GM19099 (cell line): Measurements from ENCODE around the gene CTH.

ENCODE experiments used
- POLR2A ChIP-seq: IDR thresholded peaks from 3 replicates; pipeline ENCODE4 v1.6.1; 2011; ENCODE audit warnings: low read depth; ENCODE audit not compliant: insufficient read length; ENCODE audit errors: extremely low read depth

The CTH gene

DNA sequence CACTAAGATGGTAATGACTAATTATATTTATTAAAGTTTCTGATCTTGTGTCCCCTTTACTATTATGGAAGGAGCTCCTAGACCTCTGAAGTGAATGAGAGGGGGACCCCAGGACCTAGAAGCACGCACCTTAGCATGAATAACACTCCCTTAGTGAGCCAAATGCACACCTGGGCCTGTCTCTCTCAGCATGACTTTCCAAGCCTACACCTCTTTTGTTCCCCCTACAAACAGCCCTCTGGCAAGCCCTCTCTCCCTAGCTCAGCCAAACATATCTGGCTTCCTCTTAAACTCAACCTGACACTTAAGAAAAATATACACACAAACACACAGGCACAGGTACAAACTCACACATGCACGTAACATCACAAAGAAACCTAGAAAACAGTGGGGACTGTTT, 7.3 kb upstream of the CTH start:
- TF ChIP-seq POLR2A: no peak

DNA sequence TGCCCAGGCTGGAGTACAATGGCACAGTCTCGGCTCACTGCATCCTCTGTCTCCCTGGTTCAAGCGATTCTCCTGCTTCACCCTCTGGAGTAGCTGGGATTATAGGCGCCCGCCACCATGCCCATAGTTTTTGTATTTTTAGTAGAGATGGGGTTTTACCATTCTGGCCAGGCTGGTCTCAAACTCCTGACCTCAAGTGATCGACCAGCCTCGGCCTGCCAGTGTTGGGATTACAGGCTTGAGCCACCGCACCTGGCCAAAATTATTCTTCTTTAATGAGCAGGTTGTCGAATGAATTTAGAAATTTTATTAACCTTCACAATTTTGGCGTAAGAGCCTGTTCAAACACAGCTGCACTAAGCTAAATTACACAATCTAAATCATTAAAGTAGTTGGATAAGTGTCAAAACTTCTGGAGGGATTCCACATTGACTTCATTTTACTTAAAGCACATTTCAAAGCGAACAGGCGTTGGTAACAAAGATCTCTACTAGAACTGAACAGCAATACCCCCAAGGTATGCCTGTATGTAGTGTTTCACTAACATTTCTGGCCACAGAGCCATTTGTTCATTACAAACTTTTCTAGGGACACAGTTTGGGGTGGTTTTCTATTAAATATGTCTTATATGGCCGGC, 5.2 kb upstream of the CTH start:
- TF ChIP-seq POLR2A: no peak

DNA sequence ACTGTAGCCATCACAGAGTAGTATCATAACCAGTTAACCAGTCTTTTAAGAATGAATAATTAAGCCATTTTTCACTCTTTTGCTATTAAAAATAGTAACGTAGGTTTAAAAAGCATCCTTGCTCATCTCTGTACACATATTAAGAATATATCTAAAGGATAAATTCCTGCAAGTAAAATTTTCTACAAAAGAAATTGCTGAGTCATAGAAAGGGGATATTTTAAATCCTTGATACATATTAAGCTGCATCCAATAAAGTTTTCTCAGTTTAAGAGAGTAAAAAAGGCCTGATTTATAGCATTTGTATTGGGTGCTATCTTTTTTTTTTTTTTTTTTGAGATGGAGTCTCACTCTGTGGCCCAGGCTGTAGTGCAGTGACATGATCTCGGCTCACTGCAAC, 1.9 kb upstream of the CTH start:
- TF ChIP-seq POLR2A: no peak

DNA sequence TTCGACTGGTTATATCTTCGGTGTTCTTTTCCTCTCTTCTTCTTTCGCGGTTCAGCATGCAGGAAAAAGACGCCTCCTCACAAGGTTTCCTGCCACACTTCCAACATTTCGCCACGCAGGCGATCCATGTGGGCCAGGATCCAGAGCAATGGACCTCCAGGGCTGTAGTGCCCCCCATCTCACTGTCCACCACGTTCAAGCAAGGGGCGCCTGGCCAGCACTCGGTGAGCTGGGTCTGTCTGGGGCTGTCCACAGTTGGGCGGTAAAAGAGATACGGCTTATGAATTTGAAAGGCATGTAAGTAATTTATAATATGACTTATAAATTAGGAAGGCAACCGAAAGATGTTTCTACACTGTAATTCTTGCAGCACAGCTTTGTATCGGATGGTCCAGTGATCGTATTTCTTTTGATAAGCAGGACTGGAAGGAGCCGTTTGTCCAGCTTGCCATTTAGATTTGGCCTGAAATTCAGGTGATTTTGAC, 334 bp downstream of the CTH start:
- TF ChIP-seq POLR2A: no peak

DNA sequence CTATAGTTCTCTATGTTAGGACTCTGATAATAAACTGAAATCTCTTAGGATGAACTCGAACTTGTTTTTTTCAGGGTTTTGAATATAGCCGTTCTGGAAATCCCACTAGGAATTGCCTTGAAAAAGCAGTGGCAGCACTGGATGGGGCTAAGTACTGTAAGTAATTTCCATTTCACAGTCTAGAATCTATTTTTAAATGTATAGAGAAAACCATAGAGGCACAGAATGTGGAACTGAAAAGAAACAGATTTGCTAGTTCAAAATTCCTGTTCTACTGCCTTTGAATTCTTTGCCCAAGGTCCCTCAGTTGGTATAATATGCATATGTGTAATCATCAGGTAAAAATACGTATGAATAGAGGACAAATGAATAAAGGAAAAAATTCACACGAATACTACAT, 4.8 kb downstream of the CTH start:
- no peak for TF ChIP-seq POLR2A

DNA sequence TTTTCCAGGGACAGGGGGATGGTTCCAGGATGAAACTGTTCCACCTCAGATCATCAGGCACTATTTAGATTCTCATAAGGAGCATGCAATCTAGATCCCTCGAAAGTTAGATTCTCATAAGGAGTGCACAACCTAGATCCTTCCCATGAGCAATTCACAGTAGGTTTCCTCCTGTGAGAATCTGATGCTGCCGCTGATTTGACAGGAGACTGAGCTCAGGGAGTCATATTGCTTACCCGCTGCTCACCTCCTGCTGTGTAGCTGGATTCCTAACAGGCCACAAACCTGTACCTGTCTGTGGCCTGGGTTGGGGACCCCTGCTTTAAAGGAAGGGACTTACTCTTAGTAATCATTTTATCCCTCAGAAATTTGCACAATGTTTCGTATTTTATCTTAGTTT, 9.3 kb downstream of the CTH start:
- TF ChIP-seq POLR2A: no peak

DNA sequence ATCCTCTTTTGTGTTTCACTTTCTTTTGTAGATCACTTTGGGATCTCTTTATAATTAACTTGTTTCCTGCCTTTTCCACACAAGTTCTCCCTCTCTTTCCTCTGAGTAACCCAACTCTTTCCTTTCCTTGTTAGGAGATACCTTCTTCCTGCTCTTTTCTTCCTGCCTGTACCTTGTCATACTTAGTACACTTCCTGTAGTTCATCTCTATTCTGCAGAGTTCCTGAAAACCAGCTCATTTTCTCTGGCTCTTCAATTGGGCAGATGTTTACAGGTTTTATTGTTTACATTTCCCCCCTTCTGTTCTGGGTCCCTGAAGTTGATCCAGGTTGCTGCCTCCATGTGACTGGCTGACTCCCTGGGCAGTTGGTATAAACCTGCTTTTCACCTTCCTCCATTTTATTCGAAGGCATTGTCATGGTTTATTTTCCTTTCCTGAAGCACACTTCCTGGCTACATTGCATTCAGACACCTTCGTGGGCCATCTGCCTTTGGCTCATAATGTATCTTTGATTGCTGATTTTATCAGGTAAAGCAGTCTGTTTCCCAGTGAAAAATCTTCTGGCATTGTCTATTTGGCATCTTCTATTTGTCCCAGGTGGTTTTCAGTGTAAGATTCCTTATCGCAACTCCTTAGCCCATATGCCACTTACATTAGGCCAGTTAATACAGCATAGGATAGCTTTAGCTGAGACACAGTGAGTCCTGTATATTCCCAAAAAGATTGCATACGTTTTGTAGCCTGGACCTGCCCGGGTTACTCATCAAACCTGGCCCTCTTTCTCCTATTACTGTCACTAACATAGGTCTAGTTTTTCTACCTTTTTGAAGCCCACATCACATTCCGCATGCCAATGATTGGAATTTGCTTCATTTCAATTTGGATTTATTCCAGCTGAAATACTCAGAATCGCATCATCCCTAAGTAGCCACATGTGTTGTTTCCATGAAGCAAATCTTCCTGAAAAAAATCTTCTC, 15.4 kb downstream of the CTH start:
- TF ChIP-seq POLR2A: no peak

DNA sequence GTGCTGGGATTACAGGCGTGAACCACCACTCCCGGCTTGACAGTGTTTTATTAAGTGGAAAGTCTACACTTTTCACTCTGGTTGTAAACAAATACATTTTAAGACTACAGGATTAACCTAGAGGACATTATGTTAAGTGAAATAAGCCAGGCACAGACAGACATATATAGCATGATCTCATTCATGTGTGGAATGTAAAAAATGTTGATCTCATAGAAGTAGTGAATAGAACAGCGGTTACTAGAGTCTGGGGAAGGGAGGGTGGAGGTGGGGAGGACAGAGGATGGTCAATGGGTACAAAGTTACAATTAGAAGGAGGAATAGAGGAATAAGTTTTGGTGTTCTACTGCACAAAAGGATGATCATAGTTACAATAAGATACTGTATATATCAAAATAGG, 16.9 kb downstream of the CTH start:
- no peak for TF ChIP-seq POLR2A

DNA sequence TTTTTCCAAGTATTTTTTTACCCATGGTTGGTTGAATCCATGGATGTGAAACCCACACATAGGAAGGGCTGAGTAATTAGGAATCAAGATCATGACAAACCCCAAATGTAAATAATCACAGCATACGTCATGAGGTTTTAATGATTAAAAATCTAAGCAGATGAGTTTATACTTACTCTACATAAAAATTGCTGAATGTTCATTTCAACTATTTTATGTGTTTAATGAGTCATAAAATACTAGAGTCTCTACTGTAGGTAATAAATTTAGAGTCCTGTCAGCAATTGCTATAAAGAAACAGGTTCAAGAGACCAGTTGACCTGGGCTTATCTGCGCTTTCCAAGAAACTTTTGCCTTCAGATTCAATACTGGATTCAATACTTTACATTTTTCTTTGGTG, 18.2 kb downstream of the CTH start:
- no peak for TF ChIP-seq POLR2A

DNA sequence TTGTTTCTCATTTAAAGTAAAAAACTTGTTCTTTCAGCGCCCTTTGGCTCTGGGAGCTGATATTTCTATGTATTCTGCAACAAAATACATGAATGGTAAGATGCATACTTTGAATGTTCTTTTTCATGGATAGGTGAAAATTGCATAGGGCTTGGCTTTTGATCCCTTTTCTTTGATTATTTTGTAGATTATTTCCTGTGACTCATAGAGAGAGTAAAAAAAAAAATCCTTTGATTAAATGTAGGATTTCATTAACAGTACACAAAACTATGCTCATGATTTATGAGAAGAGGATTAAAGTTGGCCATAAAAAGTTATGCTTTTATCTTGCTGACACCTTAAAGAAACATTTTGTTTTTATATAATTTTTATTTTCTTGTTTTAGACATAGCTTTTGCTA, 18.7 kb downstream of the CTH start:
- no peak for TF ChIP-seq POLR2A

DNA sequence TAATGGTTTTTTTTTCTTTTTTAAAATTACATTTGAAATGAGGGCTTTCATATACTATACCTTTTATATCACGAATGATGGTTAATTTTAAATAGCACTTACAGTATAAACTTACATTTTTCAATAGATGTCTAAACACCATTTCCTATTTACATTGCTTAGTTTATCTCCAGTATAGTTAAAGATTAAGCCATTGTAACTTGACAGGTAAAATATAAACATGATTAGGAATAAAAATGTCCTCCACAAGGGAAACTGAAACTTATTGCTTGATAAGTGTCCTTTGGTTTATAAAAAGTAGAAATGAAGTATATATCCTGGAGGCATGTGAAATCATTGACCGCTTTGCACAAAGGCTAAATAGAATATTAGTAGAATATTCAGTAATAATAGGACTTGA, 20.2 kb downstream of the CTH start:
- no peak for TF ChIP-seq POLR2A

DNA sequence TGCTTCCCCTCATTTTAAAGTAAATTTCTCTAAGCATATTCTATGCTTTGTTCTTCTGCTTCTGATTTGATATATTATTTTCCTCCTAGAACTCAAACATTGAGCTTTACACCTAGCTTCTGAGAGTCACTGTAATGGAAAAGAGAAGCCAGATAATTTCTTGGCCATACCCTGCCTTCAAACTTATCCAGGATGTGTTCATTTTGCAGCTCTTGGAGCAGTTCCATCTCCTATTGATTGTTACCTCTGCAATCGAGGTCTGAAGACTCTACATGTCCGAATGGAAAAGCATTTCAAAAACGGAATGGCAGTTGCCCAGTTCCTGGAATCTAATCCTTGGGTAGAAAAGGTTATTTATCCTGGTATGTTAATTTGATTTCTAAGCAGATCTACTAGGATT, 20.8 kb downstream of the CTH start:
- TF ChIP-seq POLR2A: no peak

DNA sequence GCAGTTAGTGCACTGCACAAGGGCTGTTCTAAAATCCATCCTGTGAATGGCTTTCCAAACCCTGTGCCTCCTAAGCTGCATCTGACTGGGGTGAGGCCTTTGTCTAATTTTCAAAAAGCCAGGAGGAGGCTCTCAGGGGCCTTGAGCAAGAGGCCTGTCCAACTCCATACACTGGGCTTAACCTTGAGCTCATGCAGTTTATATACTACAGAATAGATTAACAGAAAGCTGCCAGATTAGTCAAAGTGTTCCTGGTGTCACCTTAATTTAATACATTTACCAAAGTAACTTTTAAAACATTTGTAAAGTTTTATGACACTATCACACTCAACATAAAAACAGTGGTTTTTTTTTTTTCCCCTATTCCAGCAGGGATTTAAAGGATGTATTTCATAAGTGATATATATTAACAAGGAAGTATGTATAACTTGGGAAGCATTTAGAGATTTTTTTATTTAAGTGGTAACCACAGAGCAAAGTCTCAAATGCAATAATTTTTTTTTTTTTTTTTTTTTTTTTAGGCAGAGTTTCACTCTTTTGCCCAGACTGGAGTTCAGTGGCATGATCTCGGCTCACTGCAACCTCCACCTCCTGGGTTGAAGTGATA, 23.3 kb downstream of the CTH start:
- no peak for TF ChIP-seq POLR2A

DNA sequence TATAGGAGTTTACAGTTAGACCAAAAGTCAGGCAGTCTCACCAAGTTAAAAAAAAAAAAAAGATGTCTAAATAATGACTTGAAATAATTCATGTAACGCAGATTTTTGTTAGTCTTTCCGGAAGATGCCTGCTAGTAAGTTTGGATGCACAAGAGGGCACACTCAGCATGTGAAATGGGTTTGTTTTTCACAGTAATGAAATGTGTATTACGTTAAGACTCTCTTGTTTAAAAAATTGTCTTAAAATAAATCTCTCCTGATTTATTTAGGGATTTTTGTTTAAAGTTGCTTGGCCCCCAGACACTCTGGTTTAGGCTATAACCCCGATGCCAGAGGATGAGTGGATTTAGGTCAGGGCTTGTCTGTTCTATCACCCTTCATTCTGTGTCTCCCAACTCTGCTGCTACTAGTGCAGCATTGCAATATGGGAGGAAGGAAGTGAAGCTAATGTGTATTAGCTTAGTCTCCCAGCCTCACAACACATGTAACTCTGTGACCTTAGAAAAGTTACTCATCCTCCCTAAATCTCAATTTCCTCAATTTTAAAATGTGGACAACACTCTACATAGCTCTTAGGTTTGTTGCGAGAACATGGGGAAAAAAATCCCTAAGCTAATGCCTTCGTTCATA, 25.7 kb downstream of the CTH start:
- no peak for TF ChIP-seq POLR2A

DNA sequence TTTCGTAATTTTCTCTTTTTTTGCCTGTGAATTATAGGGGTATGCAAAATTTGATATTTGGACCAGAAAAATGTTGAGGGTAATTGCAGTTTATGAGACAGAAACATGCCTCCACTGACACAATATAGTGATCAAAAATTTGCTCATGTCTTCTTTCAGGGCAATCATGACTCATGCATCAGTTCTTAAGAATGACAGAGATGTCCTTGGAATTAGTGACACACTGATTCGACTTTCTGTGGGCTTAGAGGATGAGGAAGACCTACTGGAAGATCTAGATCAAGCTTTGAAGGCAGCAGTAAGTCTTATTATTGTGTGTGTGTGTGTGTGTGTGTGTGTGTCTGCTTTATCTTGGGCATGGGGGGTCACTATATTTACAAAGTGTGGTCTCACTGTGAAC, 27.5 kb downstream of the CTH start:
- TF ChIP-seq POLR2A: no peak
